Astrocyte of the spinal cord (primary cell): Measurements from ENCODE around the gene ADGRD1.

ENCODE experiments used
- DNase-seq: peaks from one replicate; pipeline ENCODE4 v3.0.0; 2011; ENCODE audit warnings: low read depth, low spot score
- H3K4me3 ChIP-seq: 2 replicates; pipeline ENCODE4 v1.5.1; 2011; ENCODE audit warnings: low read depth, mild to moderate bottlenecking, low read length, moderate library complexity
- CTCF ChIP-seq: IDR thresholded peaks from 2 replicates; pipeline ENCODE4 v1.5.1; 2012; ENCODE audit warnings: low read depth, mild to moderate bottlenecking, low read length, inconsistent platforms
- in situ Hi-C: cut with HindIII; loops from 2 replicates; pipeline ENCODE4 v1.10.0; 2017; ENCODE audit warnings: low sequenced_read_pairs

ADGRD1 gene

GRCh38 chr12:131132118-131132892, 178.6 kb downstream of the ADGRD1 start:
- no peak overlapping the region for H3K4me3 ChIP-seq
- peak; percentile 43 for TF ChIP-seq CTCF
- DNase-seq, result peak; percentile 3
- in situ Hi-C loops, result no loop called here

GRCh38 chr12:131133015-131133905, 179.6 kb downstream of the ADGRD1 start:
- in situ Hi-C loops, result no loop called here
- no peak overlapping the region for H3K4me3 ChIP-seq
- no peak for TF ChIP-seq CTCF
- DNase-seq, result no peak

DNA sequence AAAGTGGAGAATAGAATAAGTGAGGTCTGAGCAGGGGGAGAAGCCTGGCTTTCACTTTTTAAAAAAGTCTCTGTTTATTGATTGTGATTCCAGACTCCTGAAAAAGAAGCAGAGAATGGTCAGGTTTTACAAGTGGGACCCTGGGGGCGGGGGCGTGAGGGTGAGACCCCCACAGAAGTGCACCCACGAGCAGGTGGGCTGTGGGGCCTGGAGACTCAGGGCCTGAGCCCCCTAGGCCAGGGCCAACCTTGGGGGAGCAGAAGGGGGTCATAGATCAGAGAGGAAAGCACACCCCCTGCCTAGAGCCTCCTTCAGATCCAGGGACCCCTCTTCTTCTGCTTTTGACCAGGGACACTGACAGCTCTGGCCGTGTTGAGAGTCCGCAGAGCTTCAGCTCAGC, 180.3 kb downstream of the ADGRD1 start:
- DNase-seq, result no peak
- TF ChIP-seq CTCF, result no peak
- H3K4me3 ChIP-seq, result no peak overlapping the region
- in situ Hi-C loops, result no loop called here

DNA sequence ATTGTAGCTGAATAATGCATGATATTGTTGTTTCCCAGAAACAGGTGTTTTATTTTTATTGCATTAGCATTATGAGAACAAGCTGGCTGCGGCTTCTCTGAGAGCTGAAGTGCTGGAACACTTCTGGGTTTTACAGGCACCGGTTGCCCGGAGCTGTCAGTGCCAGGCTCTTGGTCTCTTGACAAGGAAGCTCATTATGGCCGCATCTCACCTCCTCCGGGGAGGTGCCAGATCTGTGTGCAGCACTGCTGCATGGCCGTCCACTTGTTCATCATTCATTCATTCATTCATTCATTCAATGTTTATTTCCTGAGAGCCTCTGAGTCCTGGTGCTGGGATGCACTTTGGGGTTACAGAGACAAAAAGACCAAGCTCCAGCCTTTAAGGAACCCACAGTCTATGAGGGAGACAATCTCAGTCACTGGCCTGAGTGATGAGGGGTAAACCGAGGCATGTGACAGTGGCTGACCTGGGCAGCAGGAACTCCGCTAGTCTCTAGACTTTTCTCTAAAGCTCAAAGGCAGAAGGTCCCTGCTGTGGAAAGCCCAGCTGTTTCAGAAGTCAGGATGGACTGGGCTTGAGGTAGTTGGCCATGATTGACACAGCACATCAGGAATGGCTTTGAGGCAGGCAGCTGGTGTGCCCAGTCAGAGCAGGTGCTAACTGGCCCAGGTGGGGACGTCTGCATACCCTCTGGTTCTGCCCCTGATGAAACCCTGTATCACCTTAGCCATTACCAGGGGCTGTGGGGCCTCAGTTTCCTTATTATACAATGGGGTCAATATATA, 181.0 kb downstream of the ADGRD1 start:
- no peak for DNase-seq
- H3K4me3 ChIP-seq, result no peak overlapping the region
- TF ChIP-seq CTCF, result no peak
- in situ Hi-C loops, result no loop called here

DNA sequence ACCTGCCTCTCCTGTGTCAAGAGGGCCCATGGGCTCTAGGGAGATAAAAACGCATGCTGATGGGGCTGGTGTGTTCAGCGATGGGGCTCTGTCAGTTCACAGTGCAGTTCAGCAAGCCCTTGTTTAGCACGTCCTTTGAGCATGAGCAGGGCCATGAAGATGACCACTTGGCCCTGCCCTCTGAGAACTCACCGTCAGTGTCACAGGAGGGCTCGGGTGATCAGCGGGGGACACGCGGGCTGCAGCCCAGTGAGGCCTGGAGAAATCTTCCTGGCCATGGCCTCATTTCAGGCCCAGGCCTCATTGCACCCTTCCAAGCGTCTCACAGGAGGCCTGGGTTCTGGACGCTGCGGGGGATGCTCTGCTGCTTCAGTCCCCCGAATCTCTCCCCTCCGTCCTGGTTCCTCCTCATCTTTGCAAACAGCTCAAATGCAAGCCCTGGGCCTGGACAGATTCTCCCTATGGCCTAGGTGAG, 181.6 kb downstream of the ADGRD1 start:
- no peak for TF ChIP-seq CTCF
- no peak for DNase-seq
- no peak overlapping the region for H3K4me3 ChIP-seq
- in situ Hi-C loops, result no loop called here
